Measurements from ENCODE around the gene ATF6. TPM values are rescaled to one million over a fixed set of nuclear protein-coding genes. Genes with fewer than 3 reads are reported as not detected.

Gene ATF6
- total and polyA plus RNA-seq, 4 experiments from 2014 or later, result 14.3 to 22.7 (median 22.3) TPM

DNA sequence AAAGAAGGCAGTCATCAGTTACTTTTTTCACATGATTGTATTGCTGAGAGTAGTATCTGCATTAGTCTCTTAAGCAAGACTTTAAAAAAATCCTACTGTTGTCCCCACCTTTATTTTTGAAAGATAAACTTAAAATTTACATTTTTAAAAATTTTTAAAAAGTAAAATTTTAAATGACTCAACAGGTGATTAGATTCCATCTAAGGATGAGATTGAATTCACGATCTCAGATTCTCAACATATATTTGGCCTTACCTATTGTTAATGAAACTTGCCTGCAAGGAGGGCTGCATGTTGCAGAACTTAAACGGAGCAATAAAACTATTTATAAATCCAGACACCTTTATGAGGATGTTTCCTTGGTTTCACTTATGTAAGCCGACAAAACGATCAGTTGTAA lies 182.3 kb downstream of the ATF6 start:
- H3K36me3 ChIP-seq (ENCODE audit: insufficient read depth, low read length), result no peaks in the 10 kb centered on the region
- no peak for DNase-seq
- Mint-ChIP-seq H3K4me3 (no peak overlapping the region), H3K27ac (no peak overlapping the region), H3K4me1 (peaks cover 13 to 24% (median 15%) of the 10 kb centered on the region in 4 donors), H3K36me3 (peaks cover 27 to 31% of the 10 kb centered on the region in 2 donors), H3K27me3 (no peaks in the 10 kb centered on the region), H3K9me3 (no peaks in the 10 kb centered on the region)
- no peaks in the 10 kb centered on the region for H3K9me3 ChIP-seq (ENCODE audit: control insufficient read depth in 1 of 2, low read length in 2 of 2)
- CTCF ChIA-PET (ENCODE audit: partially characterized antibody), result no interaction called here
- intact Hi-C loops (cut with micrococcal nuclease), result no loop called here
- H3K27ac ChIP-seq (ENCODE audit: low read depth, low read length), result no peak overlapping the region
- H3K27me3 ChIP-seq (ENCODE audit: insufficient read depth, low read length), result no peaks in the 10 kb centered on the region
- H3K4me1 ChIP-seq (ENCODE audit: insufficient read depth, low read length), result peaks cover 4% of the 10 kb centered on the region
- POLR2A ChIA-PET (ENCODE audit: partially characterized antibody), result no interaction called here
- H3K4me3 ChIP-seq (ENCODE audit: low read length in 2 of 2), result no peak overlapping the region

DNA sequence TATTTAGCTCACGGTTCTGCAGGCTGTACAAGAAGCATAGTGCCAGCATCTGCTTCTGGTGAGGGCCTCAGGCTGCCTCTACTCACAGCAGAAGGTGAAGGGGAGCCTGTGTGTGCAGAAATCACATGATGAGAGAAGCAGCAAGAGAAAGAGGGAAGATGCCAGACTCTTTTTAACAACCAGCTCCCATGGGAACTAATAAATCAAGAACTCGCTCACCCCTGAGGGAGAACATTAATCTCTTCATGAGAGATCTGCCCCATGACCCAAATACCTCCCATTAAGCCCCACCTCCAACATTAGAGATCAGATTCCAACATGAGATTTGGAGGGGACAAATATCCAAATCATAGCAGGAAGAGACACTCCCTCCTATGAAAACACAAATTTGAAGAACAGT lies 183.4 kb downstream of the ATF6 start:
- Mint-ChIP-seq H3K27ac (peak overlapping the region in 1 of 7 donors; percentile 89), H3K9me3 (no peaks in the 10 kb centered on the region), H3K4me1 (peaks cover 22 to 32% (median 24%) of the 10 kb centered on the region in 4 donors), H3K27me3 (no peaks in the 10 kb centered on the region), H3K36me3 (peaks cover 19 to 24% of the 10 kb centered on the region in 2 donors), H3K4me3 (no peak overlapping the region)
- ChIA-PET CTCF (ENCODE audit: partially characterized antibody) (no interaction called here), POLR2A (ENCODE audit: partially characterized antibody) (no interaction called here)
- DNase-seq, result no peak
- Histone ChIP-seq H3K4me1 (ENCODE audit: insufficient read depth, low read length) (peaks cover 15% of the 10 kb centered on the region), H3K4me3 (ENCODE audit: low read length in 2 of 2) (no peak overlapping the region), H3K9me3 (ENCODE audit: control insufficient read depth in 1 of 2, low read length in 2 of 2) (no peaks in the 10 kb centered on the region), H3K27ac (ENCODE audit: low read depth, low read length) (no peak overlapping the region), H3K27me3 (ENCODE audit: insufficient read depth, low read length) (no peaks in the 10 kb centered on the region), H3K36me3 (ENCODE audit: insufficient read depth, low read length) (no peaks in the 10 kb centered on the region)
- intact Hi-C loops (cut with micrococcal nuclease), result no loop called here

DNA sequence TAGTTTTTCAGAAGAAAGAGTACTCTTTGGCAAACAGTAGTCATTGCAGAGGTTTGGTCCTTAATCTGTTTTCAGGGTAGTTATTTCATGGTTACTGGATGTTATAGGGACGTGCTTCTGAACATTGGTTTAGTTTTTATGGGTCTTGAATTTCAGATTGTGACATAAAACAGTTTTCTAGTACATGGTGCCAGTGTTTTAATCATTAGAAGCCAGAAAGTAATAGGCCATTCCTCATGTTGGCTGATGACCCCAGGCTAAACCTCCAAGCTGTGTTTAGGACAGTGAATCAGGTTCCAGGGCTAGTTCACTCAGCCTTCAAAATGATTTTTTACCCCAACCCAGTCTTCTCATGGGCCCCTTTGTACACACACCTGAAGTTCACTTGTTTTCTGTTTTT lies 184.3 kb downstream of the ATF6 start:
- H3K4me1 ChIP-seq (ENCODE audit: insufficient read depth, low read length), result peaks cover 16% of the 10 kb centered on the region
- Mint-ChIP-seq H3K27ac (peak overlapping the region in 2 of 7 donors; percentile 4 to 11), H3K27me3 (no peaks in the 10 kb centered on the region), H3K9me3 (no peaks in the 10 kb centered on the region), H3K36me3 (peaks cover 13 to 16% of the 10 kb centered on the region in 2 donors), H3K4me3 (no peak overlapping the region), H3K4me1 (peaks cover 26 to 40% (median 30%) of the 10 kb centered on the region in 4 donors)
- no peak overlapping the region for H3K4me3 ChIP-seq (ENCODE audit: low read length in 2 of 2)
- no peak for DNase-seq
- POLR2A ChIA-PET (ENCODE audit: partially characterized antibody), result no interaction called here
- no peaks in the 10 kb centered on the region for H3K27me3 ChIP-seq (ENCODE audit: insufficient read depth, low read length)
- intact Hi-C loops (cut with micrococcal nuclease), result no loop called here
- no peaks in the 10 kb centered on the region for H3K36me3 ChIP-seq (ENCODE audit: insufficient read depth, low read length)
- no peak overlapping the region for H3K27ac ChIP-seq (ENCODE audit: low read depth, low read length)
- no peaks in the 10 kb centered on the region for H3K9me3 ChIP-seq (ENCODE audit: control insufficient read depth in 1 of 2, low read length in 2 of 2)
- CTCF ChIA-PET (ENCODE audit: partially characterized antibody), result interaction anchor here (1.0 kb wide), 1 partner anchor 46 kb away, joined by 3 read pairs; no protein-coding TSS in a partner anchor

DNA sequence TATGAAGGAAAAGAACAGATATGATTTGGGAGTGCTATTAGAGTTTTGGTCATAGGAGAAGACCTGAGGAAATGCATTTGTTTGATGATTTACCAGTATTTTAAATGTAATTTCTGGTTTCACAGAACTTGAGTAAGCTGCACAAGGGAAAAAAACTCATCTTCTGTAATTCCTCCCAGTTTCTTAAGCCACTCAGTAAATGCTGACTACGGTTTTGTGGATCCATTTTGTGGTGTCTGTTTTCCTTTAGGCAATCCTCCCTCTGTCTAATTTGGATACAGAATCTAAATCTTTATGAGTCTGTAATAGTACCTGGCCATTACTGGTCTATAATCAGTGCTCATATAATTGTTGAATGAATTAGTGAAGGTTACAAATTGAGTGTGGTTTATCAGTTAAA lies 185.5 kb downstream of the ATF6 start:
- POLR2A ChIA-PET (ENCODE audit: partially characterized antibody), result no interaction called here
- no peak for DNase-seq
- Histone ChIP-seq H3K36me3 (ENCODE audit: insufficient read depth, low read length) (no peaks in the 10 kb centered on the region), H3K4me3 (ENCODE audit: low read length in 2 of 2) (no peak overlapping the region), H3K27me3 (ENCODE audit: insufficient read depth, low read length) (no peaks in the 10 kb centered on the region), H3K9me3 (ENCODE audit: control insufficient read depth in 1 of 2, low read length in 2 of 2) (no peaks in the 10 kb centered on the region), H3K27ac (ENCODE audit: low read depth, low read length) (no peak overlapping the region), H3K4me1 (ENCODE audit: insufficient read depth, low read length) (peaks cover 16% of the 10 kb centered on the region)
- Mint-ChIP-seq H3K36me3 (peaks cover 11 to 14% of the 10 kb centered on the region in 2 donors), H3K27ac (peak overlapping the region in 1 of 7 donors; percentile 28), H3K4me1 (peaks cover 26 to 43% (median 31%) of the 10 kb centered on the region in 4 donors), H3K4me3 (no peak overlapping the region), H3K27me3 (no peaks in the 10 kb centered on the region), H3K9me3 (no peaks in the 10 kb centered on the region)
- CTCF ChIA-PET (ENCODE audit: partially characterized antibody), result no interaction called here
- intact Hi-C loops (cut with micrococcal nuclease), result no loop called here

DNA sequence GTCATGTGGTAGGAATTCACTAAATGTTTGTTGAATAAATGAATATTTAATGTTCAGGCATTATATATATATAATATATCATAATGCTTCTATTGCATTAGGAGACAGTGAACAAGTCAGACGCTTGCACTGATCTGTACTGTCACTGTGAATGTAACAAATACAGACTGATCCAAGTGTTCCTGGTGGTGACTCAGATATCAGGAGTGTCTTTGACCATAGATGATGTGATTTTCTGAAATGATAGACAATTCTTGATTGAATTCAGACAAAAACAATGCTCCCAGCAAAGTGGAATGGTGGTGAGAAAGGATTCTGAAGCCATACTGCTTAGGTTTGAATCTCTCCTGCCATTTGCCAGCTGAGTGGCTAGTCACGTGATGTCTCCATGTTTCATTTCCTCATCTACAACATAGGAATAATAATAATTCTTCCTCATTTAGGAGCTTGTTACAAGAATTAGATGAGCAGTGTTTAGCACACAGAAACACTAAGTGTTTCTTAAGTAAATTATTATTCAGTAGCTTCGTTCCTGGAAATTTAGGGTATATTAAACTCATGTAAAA lies 186.6 kb downstream of the ATF6 start:
- no peak overlapping the region for H3K4me3 Mint-ChIP-seq
- DNase-seq, result no peak
- H3K27me3 Mint-ChIP-seq, result no peaks in the 10 kb centered on the region
- H3K9me3 Mint-ChIP-seq, result no peaks in the 10 kb centered on the region
- H3K36me3 ChIP-seq (ENCODE audit: insufficient read depth, low read length), result no peaks in the 10 kb centered on the region
- peaks cover 8 to 12% of the 10 kb centered on the region in 2 donors for H3K36me3 Mint-ChIP-seq
- no peak overlapping the region for H3K4me3 ChIP-seq (ENCODE audit: low read length in 2 of 2)
- peaks cover 16% of the 10 kb centered on the region for H3K4me1 ChIP-seq (ENCODE audit: insufficient read depth, low read length)
- ChIA-PET CTCF (ENCODE audit: partially characterized antibody) (interaction anchor here (1.5 kb wide), 1 partner anchor 84 kb away, joined by 4 read pairs; no protein-coding TSS in a partner anchor), POLR2A (ENCODE audit: partially characterized antibody) (interaction anchor here (0.8 kb wide), 1 partner anchor 33 kb away, joined by 3 read pairs; no protein-coding TSS in a partner anchor)
- H3K27ac ChIP-seq (ENCODE audit: low read depth, low read length), result no peak overlapping the region
- H3K27ac Mint-ChIP-seq, result no peak overlapping the region
- H3K4me1 Mint-ChIP-seq, result peaks cover 26 to 38% (median 30%) of the 10 kb centered on the region in 4 donors
- no peaks in the 10 kb centered on the region for H3K9me3 ChIP-seq (ENCODE audit: control insufficient read depth in 1 of 2, low read length in 2 of 2)
- intact Hi-C loops (cut with micrococcal nuclease), result no loop called here
- H3K27me3 ChIP-seq (ENCODE audit: insufficient read depth, low read length), result no peaks in the 10 kb centered on the region

DNA sequence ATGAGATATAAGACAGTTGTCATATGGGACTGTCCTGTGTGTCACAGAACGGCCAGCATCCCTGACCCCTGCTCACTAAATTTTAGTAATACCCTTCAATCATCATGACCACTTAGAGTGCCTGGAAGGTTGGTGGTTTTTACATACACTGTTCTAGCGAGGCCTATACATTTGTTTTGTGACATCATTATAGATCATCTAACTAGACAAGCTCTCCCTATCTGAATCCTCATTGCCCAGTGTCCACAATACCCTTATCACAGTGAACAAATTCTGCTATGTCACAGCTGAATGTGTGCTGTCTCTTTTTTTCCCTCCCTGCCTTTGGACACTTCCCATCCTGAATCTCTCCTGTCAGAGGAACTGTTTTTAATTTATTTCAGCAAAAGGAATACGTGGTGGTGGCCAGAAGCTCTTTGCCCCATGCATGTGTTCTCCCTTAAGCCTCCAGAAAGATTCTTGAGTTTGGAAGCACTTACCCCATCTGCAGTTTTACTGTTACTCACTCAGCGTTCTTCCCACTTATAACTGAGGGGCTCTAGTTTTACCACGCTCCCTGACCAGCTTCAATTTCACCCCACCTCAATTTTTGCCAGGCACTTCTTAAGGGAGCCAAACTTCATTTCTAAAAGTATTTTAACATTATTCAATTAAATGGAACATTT lies 187.3 kb downstream of the ATF6 start:
- ChIA-PET CTCF (ENCODE audit: partially characterized antibody) (interaction anchor here (1.5 kb wide), 1 partner anchor 84 kb away, joined by 4 read pairs; no protein-coding TSS in a partner anchor), POLR2A (ENCODE audit: partially characterized antibody) (interaction anchor here (0.8 kb wide), 2 partner anchors 18 to 34 kb away, joined by 3 read pairs; no protein-coding TSS in a partner anchor)
- no peaks in the 10 kb centered on the region for H3K9me3 ChIP-seq (ENCODE audit: control insufficient read depth in 1 of 2, low read length in 2 of 2)
- H3K27me3 ChIP-seq (ENCODE audit: insufficient read depth, low read length), result no peaks in the 10 kb centered on the region
- no peaks in the 10 kb centered on the region for H3K27me3 Mint-ChIP-seq
- peaks cover 16% of the 10 kb centered on the region for H3K4me1 ChIP-seq (ENCODE audit: insufficient read depth, low read length)
- intact Hi-C loops (cut with micrococcal nuclease), result no loop called here
- no peak for DNase-seq
- peaks cover 10 to 17% of the 10 kb centered on the region in 2 donors for H3K36me3 Mint-ChIP-seq
- H3K27ac Mint-ChIP-seq, result peak overlapping the region in 3 of 7 donors; percentile 42 to 63 (median 55)
- no peak overlapping the region for H3K27ac ChIP-seq (ENCODE audit: low read depth, low read length)
- peaks cover 1% of the 10 kb centered on the region for H3K36me3 ChIP-seq (ENCODE audit: insufficient read depth, low read length)
- H3K4me3 Mint-ChIP-seq, result peak overlapping the region in 2 of 8 donors; percentile 27 to 70
- H3K9me3 Mint-ChIP-seq, result no peaks in the 10 kb centered on the region
- no peak overlapping the region for H3K4me3 ChIP-seq (ENCODE audit: low read length in 2 of 2)
- peaks cover 26 to 38% (median 30%) of the 10 kb centered on the region in 4 donors for H3K4me1 Mint-ChIP-seq

DNA sequence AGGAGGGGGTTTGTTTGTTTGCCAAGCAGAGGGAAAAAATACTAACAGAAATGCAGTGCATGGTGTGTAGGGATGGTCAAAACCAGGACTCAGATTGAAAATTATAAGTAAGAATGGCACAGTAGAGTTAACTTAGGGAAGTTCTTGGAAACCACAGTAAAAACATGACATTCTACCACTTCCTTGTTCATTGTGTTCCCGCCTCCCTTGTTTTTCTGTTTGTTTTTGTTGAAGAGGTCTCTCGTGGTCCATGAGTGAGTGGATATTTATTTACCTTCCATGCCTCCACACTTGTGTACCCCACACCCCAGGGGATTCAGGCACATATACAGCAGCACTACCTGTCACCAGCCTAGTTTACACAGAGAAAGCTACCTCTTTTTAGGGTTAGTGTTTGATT lies 187.9 kb downstream of the ATF6 start:
- Mint-ChIP-seq H3K4me1 (peaks cover 26 to 38% (median 32%) of the 10 kb centered on the region in 4 donors), H3K36me3 (peaks cover 13 to 24% of the 10 kb centered on the region in 2 donors), H3K9me3 (no peaks in the 10 kb centered on the region), H3K27me3 (no peaks in the 10 kb centered on the region), H3K27ac (peak overlapping the region in 5 of 7 donors; percentile 20 to 86 (median 69)), H3K4me3 (peak overlapping the region in 6 of 8 donors; percentile 37 to 70 (median 61))
- peaks cover 5% of the 10 kb centered on the region for H3K36me3 ChIP-seq (ENCODE audit: insufficient read depth, low read length)
- ChIA-PET POLR2A (ENCODE audit: partially characterized antibody) (interaction anchor here (0.8 kb wide), 1 partner anchor 19 kb away, joined by 3 read pairs; no protein-coding TSS in a partner anchor), CTCF (ENCODE audit: partially characterized antibody) (interaction anchor here (1.5 kb wide), 1 partner anchor 83 kb away, joined by 4 read pairs; no protein-coding TSS in a partner anchor)
- no peaks in the 10 kb centered on the region for H3K27me3 ChIP-seq (ENCODE audit: insufficient read depth, low read length)
- H3K9me3 ChIP-seq (ENCODE audit: control insufficient read depth in 1 of 2, low read length in 2 of 2), result no peaks in the 10 kb centered on the region
- no peak for DNase-seq
- intact Hi-C loops (cut with micrococcal nuclease), result no loop called here
- peaks cover 16% of the 10 kb centered on the region for H3K4me1 ChIP-seq (ENCODE audit: insufficient read depth, low read length)
- no peak overlapping the region for H3K27ac ChIP-seq (ENCODE audit: low read depth, low read length)
- H3K4me3 ChIP-seq (ENCODE audit: low read length in 2 of 2), result no peak overlapping the region

Measured in CD4-positive, alpha-beta memory T cell (primary cell).